Measurements from ENCODE around the gene CT45A3. TPM values are rescaled to one million over a fixed set of nuclear protein-coding genes. Genes with fewer than 3 reads are reported as not detected.
"Not testable (repeated sequence)": the region's sequence is repeated elsewhere in the genome, so short reads cannot be mapped to it uniquely, and the experiment has no call there.

CT45A3 gene
- total and polyA plus RNA-seq, 2 of the 4 experiments (the other 2 are of a cell fraction): not detected

DNA sequence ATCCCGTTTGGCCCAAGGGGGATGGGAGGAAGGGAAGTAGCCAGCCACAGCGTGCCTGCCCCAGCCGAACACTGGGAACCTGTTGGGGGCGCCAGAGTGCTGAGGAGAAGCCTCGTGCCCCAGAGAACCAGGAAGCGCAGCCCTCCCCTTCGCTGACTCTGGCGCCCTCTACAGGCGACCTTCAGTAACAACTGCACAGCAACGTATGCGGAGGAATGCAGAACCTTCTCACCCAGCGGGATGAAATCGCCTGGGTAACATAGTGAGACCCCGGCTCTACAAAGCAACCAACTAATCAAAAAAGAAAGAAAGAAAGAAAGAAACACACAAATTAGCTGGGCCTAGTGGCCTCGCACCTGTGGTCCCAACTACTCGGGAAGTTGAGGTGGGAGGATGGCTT lies 17.4 kb upstream of the CT45A3 start, which contains the start of gene CT45A5:
CT45A5 (minus strand) TSS at position 101 of the 400 bp plus-strand sequence. CDS start 3,774 bp downstream, outside the sequence.
- ATAC-seq (ENCODE audit: low read depth); H3K18ac ChIP-seq (ENCODE audit: low read depth, low read length); H3K4me3 ChIP-seq (ENCODE audit: insufficient read depth, low read depth, low read length); H2BK5ac ChIP-seq (ENCODE audit: low read depth, low read length, poor library complexity, severe bottlenecking); H2BK120ac ChIP-seq (ENCODE audit: low read depth, low read length); H4K20me1 ChIP-seq (ENCODE audit: insufficient read depth, low read length); dilution Hi-C loops (cut with HindIII; ENCODE audit: low sequenced_read_pairs, unreplicated experiment); H3K27me3 ChIP-seq (ENCODE audit: control insufficient read depth, insufficient read depth, low read length); H3K4ac ChIP-seq (ENCODE audit: low read depth, low read length); in situ Hi-C loops (cut with MboI; ENCODE audit: low sequenced_read_pairs); intact Hi-C loops (cut with micrococcal nuclease); H2AK5ac ChIP-seq (ENCODE audit: low read depth, low read length); H3K56ac ChIP-seq (ENCODE audit: extremely low read depth, insufficient read depth, low read length); H4K5ac ChIP-seq (ENCODE audit: low read depth, low read length); H2AK9ac ChIP-seq (replicated peaks; ENCODE audit: low read depth, low read length, poor library complexity); H3K27ac ChIP-seq (ENCODE audit: insufficient read depth, low read length); H3K9me1 ChIP-seq (ENCODE audit: insufficient read depth, low read length); H3K9me3 ChIP-seq (ENCODE audit: control insufficient read depth, insufficient read depth, low read length); H3K9ac ChIP-seq (ENCODE audit: low read depth, low read length); H3K79me1 ChIP-seq (ENCODE audit: low read depth in 1 of 2, low read length in 2 of 2); H4K91ac ChIP-seq (ENCODE audit: insufficient read depth, low read depth, low read length); H3K36me3 ChIP-seq (ENCODE audit: control insufficient read depth, insufficient read depth, low read length); H3K14ac ChIP-seq (replicated peaks; ENCODE audit: low read depth, low read length); H3K23ac ChIP-seq (ENCODE audit: low read depth, low read length); H3K4me2 ChIP-seq (ENCODE audit: low read depth, low read length); H3K4me1 ChIP-seq (ENCODE audit: control insufficient read depth, insufficient read depth, low read length); BruUV-seq (replicated peaks); H4K8ac ChIP-seq (ENCODE audit: low read depth in 2 of 2, low read length in 2 of 2); H2BK15ac ChIP-seq (ENCODE audit: low read depth, low read length); DNase-seq; H2AFZ ChIP-seq (replicated peaks; ENCODE audit: low read length, poor library complexity); H2BK20ac ChIP-seq (ENCODE audit: low read depth, low read length); POLR2A ChIA-PET (ENCODE audit: unreplicated experiment); CTCF ChIA-PET: not testable (repeated sequence)
- no CpG with 5 or more reads among the region's 16 CpGs for WGBS, 2 experiments (ENCODE audit: extremely low coverage in 2 of 2, insufficient read length in 1 of 2)

DNA sequence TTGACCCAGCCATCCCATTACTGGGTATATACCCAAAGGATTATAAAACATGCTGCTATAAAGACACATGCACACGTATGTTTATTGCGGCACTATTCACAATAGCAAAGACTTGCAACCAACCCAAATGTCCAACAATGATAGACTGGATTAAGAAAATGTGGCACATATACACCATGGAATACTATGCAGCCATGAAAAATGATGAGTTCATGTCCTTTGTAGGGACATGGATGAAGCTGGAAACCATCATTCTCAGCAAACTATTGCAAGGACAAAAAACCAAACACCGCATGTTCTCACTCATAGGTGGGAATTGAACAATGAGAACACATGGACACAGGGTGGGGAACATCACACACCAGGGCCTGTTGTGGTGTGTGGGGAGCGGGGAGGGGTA lies 23.3 kb downstream of the CT45A3 start:
- H3K4me2 ChIP-seq (ENCODE audit: low read depth, low read length); H3K56ac ChIP-seq (ENCODE audit: extremely low read depth, insufficient read depth, low read length); H3K9me1 ChIP-seq (ENCODE audit: insufficient read depth, low read length); BruUV-seq (replicated peaks); POLR2A ChIA-PET (ENCODE audit: unreplicated experiment); H3K14ac ChIP-seq (replicated peaks; ENCODE audit: low read depth, low read length); H4K5ac ChIP-seq (ENCODE audit: low read depth, low read length); CTCF ChIA-PET; H2BK15ac ChIP-seq (ENCODE audit: low read depth, low read length); H3K4ac ChIP-seq (ENCODE audit: low read depth, low read length); H3K27me3 ChIP-seq (ENCODE audit: control insufficient read depth, insufficient read depth, low read length); H2AFZ ChIP-seq (replicated peaks; ENCODE audit: low read length, poor library complexity); H2AK9ac ChIP-seq (replicated peaks; ENCODE audit: low read depth, low read length, poor library complexity); H3K4me1 ChIP-seq (ENCODE audit: control insufficient read depth, insufficient read depth, low read length); H4K20me1 ChIP-seq (ENCODE audit: insufficient read depth, low read length); H3K9me3 ChIP-seq (ENCODE audit: control insufficient read depth, insufficient read depth, low read length); intact Hi-C loops (cut with micrococcal nuclease); dilution Hi-C loops (cut with HindIII; ENCODE audit: low sequenced_read_pairs, unreplicated experiment); H3K4me3 ChIP-seq (ENCODE audit: insufficient read depth, low read depth, low read length); H3K27ac ChIP-seq (ENCODE audit: insufficient read depth, low read length); H2BK5ac ChIP-seq (ENCODE audit: low read depth, low read length, poor library complexity, severe bottlenecking); H3K9ac ChIP-seq (ENCODE audit: low read depth, low read length); H2AK5ac ChIP-seq (ENCODE audit: low read depth, low read length); H2BK20ac ChIP-seq (ENCODE audit: low read depth, low read length); in situ Hi-C loops (cut with MboI; ENCODE audit: low sequenced_read_pairs); H4K8ac ChIP-seq (ENCODE audit: low read depth in 2 of 2, low read length in 2 of 2); ATAC-seq (ENCODE audit: low read depth); H3K79me1 ChIP-seq (ENCODE audit: low read depth in 1 of 2, low read length in 2 of 2); H4K91ac ChIP-seq (ENCODE audit: insufficient read depth, low read depth, low read length); H3K18ac ChIP-seq (ENCODE audit: low read depth, low read length); H3K23ac ChIP-seq (ENCODE audit: low read depth, low read length); H3K36me3 ChIP-seq (ENCODE audit: control insufficient read depth, insufficient read depth, low read length); H2BK120ac ChIP-seq (ENCODE audit: low read depth, low read length); DNase-seq: not testable (repeated sequence)
- WGBS, 2 experiments (ENCODE audit: extremely low coverage in 2 of 2, insufficient read length in 1 of 2): no CpG with 5 or more reads among the region's 4 CpGs

Data from IMR-90 (cell line).